OCI-LY7 (cell line): Measurements from ENCODE around the gene CHST2. TPM values are rescaled to one million over a fixed set of nuclear protein-coding genes. Genes with fewer than 3 reads are reported as not detected.

Experiments
- BruUV-seq: library from RNA; stranded (reverse); fragments of 400-500 nt; replicated peaks from 2 replicates; lab custom pipeline; 2021; lab: Mats Ljungman, UMichigan
- CTCF ChIA-PET: fragments of 300-600 bp; sonication (Branson Sonifier 250); formaldehyde crosslinking; loops from one replicate; lab custom pipeline; 2022; ENCODE audit warnings: antibody characterized with exemption; ENCODE audit not compliant: unreplicated experiment; lab: Charles Lee
- POLR2A ChIA-PET: fragments of 300-600 bp; sonication (Branson Sonifier 250); formaldehyde crosslinking; loops from one replicate; lab custom pipeline; 2022; ENCODE audit warnings: antibody characterized with exemption; lab: Charles Lee
- DNase-seq: peaks from one replicate; pipeline ENCODE4 v3.0.0-alpha.2; 2015; ENCODE audit warnings: low spot score
- H2AFZ ChIP-seq: fragments of 200-600 bp; sonication (generic), shearing (Covaris generic); 2 replicates; pipeline ENCODE4 v1.6.1; 2014; ENCODE audit warnings: mild to moderate bottlenecking, antibody characterized with exemption, low read length, moderate library complexity
- H3K27ac ChIP-seq: fragments of 200-600 bp; sonication (generic); 2 replicates; pipeline ENCODE4 v1.5.1; 2014; ENCODE audit warnings: mixed run types, low read depth, mild to moderate bottlenecking, moderate library complexity, low read length, inconsistent platforms; ENCODE audit not compliant: poor library complexity, severe bottlenecking
- H3K36me3 ChIP-seq: fragments of 200-600 bp; sonication (generic); 2 replicates; pipeline ENCODE4 v1.6.1; 2014; ENCODE audit warnings: mild to moderate bottlenecking, antibody characterized with exemption, low read length, moderate library complexity, mixed read lengths; ENCODE audit not compliant: insufficient read depth
- H3K4me1 ChIP-seq: fragments of 200-600 bp; sonication (generic); 2 replicates; pipeline ENCODE4 v1.5.1; 2014; ENCODE audit warnings: mild to moderate bottlenecking, low read length; ENCODE audit not compliant: insufficient read depth, poor library complexity, severe bottlenecking
- H3K4me2 ChIP-seq: fragments of 200-600 bp; sonication (generic); 2 replicates; pipeline ENCODE4 v1.6.1; 2014; ENCODE audit warnings: mild to moderate bottlenecking, low read length
- H3K4me3 ChIP-seq: fragments of 200-600 bp; sonication (generic); 2 replicates; pipeline ENCODE4 v1.5.1; 2014; ENCODE audit warnings: mild to moderate bottlenecking, low read depth, low read length; ENCODE audit not compliant: poor library complexity, severe bottlenecking
- H3K79me2 ChIP-seq: fragments of 200-600 bp; sonication (generic); 2 replicates; pipeline ENCODE4 v1.6.1; 2016; ENCODE audit warnings: low read depth, mild to moderate bottlenecking, low read length, moderate library complexity, mixed read lengths; ENCODE audit not compliant: insufficient read depth
- H3K9me2 ChIP-seq: fragments of 200-600 bp; sonication (generic); 2 replicates; pipeline ENCODE4 v1.6.1; 2016; ENCODE audit warnings: mild to moderate bottlenecking, low read length, mixed read lengths; ENCODE audit not compliant: insufficient read depth
- H3K9me3 ChIP-seq: fragments of 200-600 bp; sonication (generic); 2 replicates; pipeline ENCODE4 v1.6.1; 2014; ENCODE audit warnings: mild to moderate bottlenecking, mixed run types, low read length, mixed read lengths
- H4K20me1 ChIP-seq: fragments of 200-600 bp; sonication (generic); 2 replicates; pipeline ENCODE4 v1.6.1; 2014; ENCODE audit warnings: mild to moderate bottlenecking, antibody characterized with exemption, low read length, moderate library complexity, mixed read lengths; ENCODE audit not compliant: insufficient read depth
- EZH2phosphoT487 ChIP-seq: fragments of 200-600 bp; sonication (generic); IDR thresholded peaks from 2 replicates; pipeline ENCODE4 v1.6.1; 2018; ENCODE audit warnings: low read depth, borderline replicate concordance, mild to moderate bottlenecking, mixed run types, antibody characterized with exemption, low read length, moderate library complexity, mixed read lengths
- intact Hi-C: fragments of 100-400 bp; cut with micrococcal nuclease; formaldehyde crosslinking; loops from one replicate; pipeline ENCODE4 v1.10.0; 2022; ENCODE audit not compliant: unreplicated experiment
- total RNA-seq, 2 experiments: library from RNA; depleted of rRNA in 1 of 2; stranded (reverse); fragments of >200 nt in 1 of 2; shearing (Covaris generic) in 1 of 2; gene quantifications; 2 replicates each; pipeline ENCODE4 v1.2.3, GENCODE V29; 2014 to 2022
- TF ChIP-seq, protein P1 (sequence below): fragments of 200-600 bp; sonication (generic); conservative IDR thresholded peaks from 2 replicates; pipeline ENCODE4 v1.5.1; 2014; ENCODE audit warnings: mild to moderate bottlenecking, antibody characterized with exemption, low read length, moderate library complexity, mixed read lengths

The CHST2 gene
- total RNA-seq, 2 experiments from 2014 or later: 1.2 TPM

DNA sequence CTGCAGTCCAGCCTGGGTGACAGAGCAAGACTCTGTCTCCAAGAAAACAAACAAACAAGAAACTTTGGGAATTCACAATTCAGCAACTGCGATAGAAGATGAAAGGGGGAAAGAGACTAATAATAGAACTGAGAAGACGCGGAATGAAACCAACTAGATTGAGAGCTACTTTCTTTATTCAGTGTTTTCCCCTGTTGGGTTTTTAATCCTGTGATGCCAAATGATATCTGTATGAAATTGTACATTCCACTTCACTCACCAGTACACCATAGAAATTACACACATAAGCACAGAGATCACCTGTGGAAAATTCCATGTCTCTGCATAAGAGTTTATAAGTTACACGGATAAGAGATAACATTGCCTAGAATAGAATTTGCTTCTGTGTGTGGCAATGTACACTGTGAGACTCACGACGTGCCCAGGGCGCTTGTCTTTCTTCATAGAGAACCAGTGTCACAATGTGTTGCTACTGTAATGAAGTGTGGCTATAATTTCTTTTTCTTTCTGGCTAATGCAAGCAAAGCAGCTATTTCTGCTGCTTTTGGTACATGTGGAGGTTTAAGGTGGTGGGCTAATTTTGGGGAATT lies 17.7 kb upstream of the CHST2 start:
- TF ChIP-seq EZH2phosphoT487: no peak
- TF ChIP-seq, protein P1, sequence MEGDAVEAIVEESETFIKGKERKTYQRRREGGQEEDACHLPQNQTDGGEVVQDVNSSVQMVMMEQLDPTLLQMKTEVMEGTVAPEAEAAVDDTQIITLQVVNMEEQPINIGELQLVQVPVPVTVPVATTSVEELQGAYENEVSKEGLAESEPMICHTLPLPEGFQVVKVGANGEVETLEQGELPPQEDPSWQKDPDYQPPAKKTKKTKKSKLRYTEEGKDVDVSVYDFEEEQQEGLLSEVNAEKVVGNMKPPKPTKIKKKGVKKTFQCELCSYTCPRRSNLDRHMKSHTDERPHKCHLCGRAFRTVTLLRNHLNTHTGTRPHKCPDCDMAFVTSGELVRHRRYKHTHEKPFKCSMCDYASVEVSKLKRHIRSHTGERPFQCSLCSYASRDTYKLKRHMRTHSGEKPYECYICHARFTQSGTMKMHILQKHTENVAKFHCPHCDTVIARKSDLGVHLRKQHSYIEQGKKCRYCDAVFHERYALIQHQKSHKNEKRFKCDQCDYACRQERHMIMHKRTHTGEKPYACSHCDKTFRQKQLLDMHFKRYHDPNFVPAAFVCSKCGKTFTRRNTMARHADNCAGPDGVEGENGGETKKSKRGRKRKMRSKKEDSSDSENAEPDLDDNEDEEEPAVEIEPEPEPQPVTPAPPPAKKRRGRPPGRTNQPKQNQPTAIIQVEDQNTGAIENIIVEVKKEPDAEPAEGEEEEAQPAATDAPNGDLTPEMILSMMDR: no peak
- Histone ChIP-seq H3K4me3 (no peak overlapping the region), H2AFZ (no peak overlapping the region), H3K4me1 (no peaks in the 10 kb centered on the region), H3K9me2 (no peaks in the 10 kb centered on the region), H3K79me2 (no peaks in the 10 kb centered on the region), H4K20me1 (no peaks in the 10 kb centered on the region), H3K9me3 (0 out of 2 replicates have a peak, but pooled peaks cover 10% of the 10 kb centered on the region), H3K27ac (no peak overlapping the region), H3K4me2 (no peak overlapping the region), H3K36me3 (no peaks in the 10 kb centered on the region)
- ChIA-PET POLR2A (no interaction called here), CTCF (no interaction called here)
- intact Hi-C loops: no loop called here
- BruUV-seq: no TSS peak
- no peak for DNase-seq

DNA sequence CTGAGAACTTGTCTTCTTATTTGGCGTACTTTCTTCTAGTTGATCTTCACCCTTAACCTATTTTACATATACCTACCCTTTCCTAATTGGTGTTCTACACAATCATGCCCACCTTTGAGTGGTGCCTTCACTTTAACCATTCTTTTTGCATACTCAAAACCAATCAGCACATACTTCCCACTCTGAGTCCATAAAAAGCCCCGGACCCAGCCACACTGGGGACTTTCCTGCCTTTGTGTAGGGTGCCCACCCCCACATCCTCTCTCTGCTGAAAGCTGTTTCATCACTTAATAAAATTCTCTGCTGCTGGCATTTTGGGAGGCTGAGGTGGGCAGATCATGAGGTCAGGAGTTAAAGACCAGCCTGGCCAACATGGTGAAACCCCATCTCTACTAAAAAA lies 15.9 kb upstream of the CHST2 start:
- Histone ChIP-seq H3K27ac (no peak overlapping the region), H4K20me1 (no peaks in the 10 kb centered on the region), H3K9me3 (0 out of 2 replicates have a peak, but pooled peaks cover 10% of the 10 kb centered on the region), H3K9me2 (no peaks in the 10 kb centered on the region), H3K36me3 (no peaks in the 10 kb centered on the region), H3K4me3 (no peak overlapping the region), H3K4me1 (no peaks in the 10 kb centered on the region), H3K4me2 (no peak overlapping the region), H3K79me2 (no peaks in the 10 kb centered on the region), H2AFZ (no peak overlapping the region)
- BruUV-seq: no TSS peak
- ChIA-PET CTCF (no interaction called here), POLR2A (interaction anchor here (0.8 kb wide), 1 partner anchor 9 kb away, joined by 3 read pairs; no protein-coding TSS in a partner anchor)
- intact Hi-C loops: no loop called here
- TF ChIP-seq, protein P1: no peak
- TF ChIP-seq EZH2phosphoT487: no peak
- no peak for DNase-seq

DNA sequence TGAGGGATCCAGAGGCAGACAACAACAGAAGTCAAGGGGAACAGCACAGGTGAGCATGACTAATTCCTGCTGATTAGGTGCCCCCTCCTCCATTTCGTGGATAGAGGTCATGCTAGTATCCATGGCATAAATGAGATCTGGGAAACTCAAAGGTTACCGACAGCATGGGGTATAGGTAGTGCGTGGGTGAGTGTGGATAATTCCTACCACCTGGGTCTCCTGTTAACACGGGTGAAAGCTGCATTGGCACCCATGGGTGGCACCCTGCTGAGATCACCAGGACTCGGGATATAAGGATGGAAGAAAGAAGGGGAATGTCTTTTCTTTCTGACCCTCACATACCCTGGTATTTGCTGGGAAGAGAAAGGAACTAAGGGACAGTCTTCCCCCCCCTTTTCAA lies 14.4 kb upstream of the CHST2 start:
- no peak for DNase-seq
- Histone ChIP-seq H3K9me3 (0 out of 2 replicates have a peak, but pooled peaks cover 10% of the 10 kb centered on the region), H3K4me2 (no peak overlapping the region), H3K27ac (no peak overlapping the region), H4K20me1 (no peaks in the 10 kb centered on the region), H2AFZ (no peak overlapping the region), H3K4me1 (no peaks in the 10 kb centered on the region), H3K79me2 (no peaks in the 10 kb centered on the region), H3K36me3 (no peaks in the 10 kb centered on the region), H3K4me3 (no peak overlapping the region), H3K9me2 (no peaks in the 10 kb centered on the region)
- intact Hi-C loops: no loop called here
- TF ChIP-seq EZH2phosphoT487: no peak
- TF ChIP-seq, protein P1: no peak
- BruUV-seq: no TSS peak
- ChIA-PET POLR2A (interaction anchor here (0.6 kb wide), 1 partner anchor 1504 kb away, joined by 3 read pairs; no protein-coding TSS in a partner anchor), CTCF (no interaction called here)
